Measurements from ENCODE around the gene DNAH7. TPM values are rescaled to one million over a fixed set of nuclear protein-coding genes. Genes with fewer than 3 reads are reported as not detected.

The DNAH7 gene
- total RNA-seq, 4 donors from 2014 or later = 9.9 to 21.7 (median 15.5) TPM

- H3K4me3 ChIP-seq (replicated peaks in 1 of 3) = no peak overlapping the region
- intact Hi-C loops (cut with DNase I) = no loop called here
- TF ChIP-seq CTCF (IDR thresholded peaks at IDR 0.05) = no peak
- TF ChIP-seq POLR2A (IDR thresholded peaks at IDR 0.05) = no peak
- H3K9me3 ChIP-seq = no peaks in the 10 kb centered on the region
- 84 to 94% methylated on average over 1 of the region's 1 CpG for WGBS, 2 donors
- DNase-seq = no peak
- H3K36me3 ChIP-seq = peaks cover 0 to 3% of the 10 kb centered on the region in 2 donors
- H3K4me1 ChIP-seq = peaks cover 2 to 3% of the 10 kb centered on the region in 2 donors
- no peak overlapping the region for H3K27ac ChIP-seq
- H3K27me3 ChIP-seq = no peaks in the 10 kb centered on the region
Observed at GRCh38 chr2:195819276-195819675, 249.4 kb downstream of the DNAH7 start.

GRCh38 chr2:195818526-195818925 is 250.1 kb downstream of the DNAH7 start:
- Histone ChIP-seq H3K27me3 (no peaks in the 10 kb centered on the region), H3K9me3 (no peaks in the 10 kb centered on the region), H3K36me3 (peaks cover 0 to 3% of the 10 kb centered on the region in 2 donors), H3K4me3 (replicated peaks in 1 of 3) (no peak overlapping the region), H3K4me1 (peaks cover 2 to 3% of the 10 kb centered on the region in 2 donors), H3K27ac (no peak overlapping the region)
- intact Hi-C loops (cut with DNase I) = no loop called here
- 89 to 93% methylated on average over 3 of the region's 3 CpGs for WGBS, 2 donors
- DNase-seq = no peak
- TF ChIP-seq CTCF (IDR thresholded peaks at IDR 0.05) (no peak), POLR2A (IDR thresholded peaks at IDR 0.05) (no peak)

DNA sequence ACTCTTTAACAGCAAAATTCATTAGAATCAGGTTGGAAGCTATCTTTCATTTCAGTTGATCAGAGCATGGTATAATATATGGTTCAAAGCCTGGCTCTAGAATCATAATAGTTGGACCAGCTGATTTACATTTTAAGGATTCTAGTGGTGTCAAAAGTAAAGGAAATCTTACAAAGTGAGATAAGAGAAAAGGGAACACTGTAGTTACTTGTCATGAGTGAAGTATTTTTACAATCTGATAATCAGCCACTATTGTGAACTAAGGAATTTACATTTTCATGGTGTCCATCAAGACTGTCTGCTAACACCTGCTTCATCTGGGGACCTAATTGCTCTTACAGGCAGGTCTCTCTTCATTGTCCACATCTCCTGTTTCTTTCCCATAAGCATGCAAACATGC is 250.5 kb downstream of the DNAH7 start:
- Histone ChIP-seq H3K4me3 (replicated peaks in 1 of 3) (no peak overlapping the region), H3K36me3 (peaks cover 0 to 3% of the 10 kb centered on the region in 2 donors), H3K4me1 (peaks cover 2 to 3% of the 10 kb centered on the region in 2 donors), H3K27me3 (no peaks in the 10 kb centered on the region), H3K27ac (no peak overlapping the region), H3K9me3 (no peaks in the 10 kb centered on the region)
- intact Hi-C loops (cut with DNase I) = no loop called here
- no peak for DNase-seq
- TF ChIP-seq POLR2A (IDR thresholded peaks at IDR 0.05) (no peak), CTCF (IDR thresholded peaks at IDR 0.05) (no peak)

GRCh38 chr2:195815083-195815482 is 253.6 kb downstream of the DNAH7 start:
- Histone ChIP-seq H3K9me3 (no peaks in the 10 kb centered on the region), H3K27me3 (no peaks in the 10 kb centered on the region), H3K36me3 (peaks cover 0 to 3% of the 10 kb centered on the region in 2 donors), H3K4me3 (replicated peaks in 1 of 3) (no peak overlapping the region), H3K4me1 (peaks cover 2 to 3% of the 10 kb centered on the region in 2 donors), H3K27ac (no peak overlapping the region)
- WGBS, 2 donors = 96 to 98% methylated on average over 2 of the region's 2 CpGs
- intact Hi-C loops (cut with DNase I) = no loop called here
- TF ChIP-seq CTCF (IDR thresholded peaks at IDR 0.05) (no peak), POLR2A (IDR thresholded peaks at IDR 0.05) (no peak)
- DNase-seq = no peak

DNA sequence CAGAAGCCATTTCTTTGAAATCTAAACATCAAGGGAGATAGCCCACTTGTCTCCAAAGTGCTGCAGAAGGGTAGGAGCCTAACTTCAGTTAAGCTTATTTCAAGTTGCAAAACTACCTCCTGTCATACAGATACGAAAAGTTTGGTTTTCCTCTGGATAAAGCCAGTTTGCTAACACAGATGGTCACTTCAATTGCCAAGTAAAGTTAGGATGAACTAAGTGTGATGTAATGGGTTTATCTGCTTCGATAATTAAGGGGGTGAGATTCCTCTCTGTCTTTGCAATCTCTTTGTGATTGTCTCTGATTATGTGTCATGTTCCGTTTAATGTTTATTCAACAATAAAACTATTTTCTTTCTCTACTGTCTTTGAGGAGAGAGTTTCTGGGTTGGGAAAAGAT is 255.2 kb downstream of the DNAH7 start:
- intact Hi-C loops (cut with DNase I) = no loop called here
- no peak for DNase-seq

More for the DNA sequence above, 255.2 kb downstream of the DNAH7 start:
- Histone ChIP-seq H3K36me3 (peaks cover 0 to 3% of the 10 kb centered on the region in 2 donors), H3K27me3 (no peaks in the 10 kb centered on the region), H3K9me3 (no peaks in the 10 kb centered on the region), H3K4me1 (no peaks in the 10 kb centered on the region), H3K4me3 (replicated peaks in 1 of 3) (no peak overlapping the region), H3K27ac (no peak overlapping the region)
- no peak for TF ChIP-seq POLR2A (IDR thresholded peaks at IDR 0.05)
- TF ChIP-seq CTCF (IDR thresholded peaks at IDR 0.05) = no peak
- WGBS, 2 donors = 69 to 72% methylated on average over 3 of the region's 3 CpGs
